ENCODE measurements around the gene R3HDM4. TPM values are rescaled to one million over a fixed set of nuclear protein-coding genes. Genes with fewer than 3 reads are reported as not detected.

The R3HDM4 gene
- total RNA-seq, 2 donors from 2014 or later = 48.4 to 68.3 TPM

Other genes with a start within 250 kb of the R3HDM4 start
- gene FSTL3, start 236.8 kb downstream of the R3HDM4 start, total RNA-seq = 1 to 10 TPM; 1.7 to 3.6 TPM
- 1 to 10 TPM in 1 of 2 donors, not detected in 1; 1.4 TPM for gene PRSS57, start 217.8 kb downstream of the R3HDM4 start, total RNA-seq
- gene PALM, start 204.3 kb downstream of the R3HDM4 start, total RNA-seq = not detected
- gene MISP, start 162.1 kb downstream of the R3HDM4 start, total RNA-seq = not detected
- 100 to 1,000 TPM; 604 to 619 TPM for gene PTBP1, start 115.8 kb downstream of the R3HDM4 start, total RNA-seq
- not detected for gene PLPPR3, start 91.3 kb downstream of the R3HDM4 start, total RNA-seq
- gene AZU1, start 85.4 kb downstream of the R3HDM4 start, total RNA-seq = under 1 TPM; 0.25 to 0.36 TPM
- not detected for gene PRTN3, start 72.2 kb downstream of the R3HDM4 start, total RNA-seq
- gene ELANE, start 60.9 kb downstream of the R3HDM4 start, total RNA-seq = not detected
- under 1 TPM in 1 of 2 donors, not detected in 1; 0.53 TPM for gene CFD, start 53.6 kb downstream of the R3HDM4 start, total RNA-seq
- gene MED16, start 20.0 kb downstream of the R3HDM4 start, total RNA-seq = 10 to 100 TPM; 46.4 to 79.6 TPM
- gene RNU6-9, start 19.7 kb downstream of the R3HDM4 start, total RNA-seq = not detected
- 1 to 10 TPM in 1 of 2 donors, not detected in 1; 1.1 TPM for gene KISS1R, start 4.1 kb upstream of the R3HDM4 start, total RNA-seq
- gene ARID3A, start 12.8 kb upstream of the R3HDM4 start, total RNA-seq = 10 to 100 TPM; 42.8 to 46.1 TPM
- 100 to 1,000 TPM in 1 of 2 donors, 10 to 100 TPM in 1; 57.8 to 106 TPM for gene WDR18, start 71.1 kb upstream of the R3HDM4 start, total RNA-seq
- not detected for gene GRIN3B, start 87.2 kb upstream of the R3HDM4 start, total RNA-seq
- gene TMEM259, start 107.9 kb upstream of the R3HDM4 start, total RNA-seq = 100 to 1,000 TPM; 150 to 267 TPM
- not detected for gene RNU6-2, start 108.3 kb upstream of the R3HDM4 start, total RNA-seq
- gene CNN2, start 113.4 kb upstream of the R3HDM4 start, total RNA-seq = 100 to 1,000 TPM; 119 to 141 TPM
- gene ABCA7, start 126.9 kb upstream of the R3HDM4 start, total RNA-seq = 10 to 100 TPM; 53.7 to 69.9 TPM
- gene ARHGAP45, start 153.9 kb upstream of the R3HDM4 start, total RNA-seq = 100 to 1,000 TPM; 320 to 338 TPM
- gene POLR2E, start 182.2 kb upstream of the R3HDM4 start, total RNA-seq = 100 to 1,000 TPM; 168 to 241 TPM
- gene GPX4, start 190.8 kb upstream of the R3HDM4 start, total RNA-seq = 100 to 1,000 TPM in 1 of 2 donors, 10 to 100 TPM in 1; 86.4 to 174 TPM

All from natural killer cell treated with Interleukin-12 subunit alpha and Interleukin-12 subunit beta and Interleukin-15 and Interleukin-18, amount 100 ng/mL, for 72 hours (primary cell).